Measurements from ENCODE around the gene GDF11. TPM values are rescaled to one million over a fixed set of nuclear protein-coding genes. Genes with fewer than 3 reads are reported as not detected.

GDF11 gene
- total RNA-seq, 1 experiment from 2014 or later: 5.3 TPM

- DNase-seq (ENCODE audit: low read depth, low spot score): no peak
- H4K20me1 ChIP-seq (ENCODE audit: insufficient read depth): no peaks in the 10 kb centered on the region
- H3K79me2 ChIP-seq (ENCODE audit: insufficient read depth, low read length): no peaks in the 10 kb centered on the region
- no peaks in the 10 kb centered on the region for H3K9me3 ChIP-seq (ENCODE audit: control insufficient read depth in 1 of 2, insufficient read depth in 1 of 2, low read depth in 1 of 2, low read length in 2 of 2)
- no peak overlapping the region for H2AFZ ChIP-seq (ENCODE audit: low read depth, low read length, poor library complexity, severe bottlenecking)
- no peak overlapping the region for H3K4me2 ChIP-seq (ENCODE audit: low read length)
- no peaks in the 10 kb centered on the region for H3K9me2 ChIP-seq (ENCODE audit: insufficient read depth)
- ChIA-PET POLR2A (no interaction called here), CTCF (interaction anchor here (1.2 kb wide), 1 partner anchor 37 kb away, joined by 3 read pairs; no protein-coding TSS in a partner anchor), RAD21 (ENCODE audit: low non-redundant PET in 1 of 2, low total read pairs in 2 of 2, uncharacterized antibody in 2 of 2, unreplicated experiment in 2 of 2) (no interaction called here)
- peaks cover 0 to 4% of the 10 kb centered on the region in 2 experiments; a peak in 1 of 4 replicates for H3K4me1 ChIP-seq (ENCODE audit: control insufficient read depth in 1 of 2, insufficient read depth in 2 of 2, low read length in 2 of 2)
- TF ChIP-seq YY1 (IDR thresholded peaks at IDR 0.05; ENCODE audit: extremely low read depth, insufficient replicate concordance, low read depth, low read length): no peak
- TF ChIP-seq ZBTB33 (IDR thresholded peaks at IDR 0.05; ENCODE audit: extremely low read depth, insufficient replicate concordance, low read length): no peak
- no peak for TF ChIP-seq FOSL1 (IDR thresholded peaks at IDR 0.05; ENCODE audit: low read depth)
- no peak for TF ChIP-seq ZFX (IDR thresholded peaks at IDR 0.05)
- TF ChIP-seq ELF1 (IDR thresholded peaks at IDR 0.05; ENCODE audit: borderline replicate concordance, low read depth): no peak
- TF ChIP-seq SRF (IDR thresholded peaks at IDR 0.05; ENCODE audit: low read depth): no peak
- no peak for TF ChIP-seq POLR2AphosphoS5 (IDR thresholded peaks at IDR 0.05; ENCODE audit: low read depth, low read length)
- no peak for TF ChIP-seq MAX (IDR thresholded peaks at IDR 0.05)
- no peak for TF ChIP-seq TCF7L2 (IDR thresholded peaks at IDR 0.05; ENCODE audit: borderline replicate concordance, extremely low read depth, insufficient read depth, insufficient read length)
- TF ChIP-seq CEBPB (IDR thresholded peaks at IDR 0.05; ENCODE audit: low read depth): no peak
- TF ChIP-seq POLR2A (IDR thresholded peaks at IDR 0.05; ENCODE audit: borderline replicate concordance, extremely low read depth, insufficient read depth, insufficient read length): no peak
- no peak for TF ChIP-seq ZNF274 (IDR thresholded peaks at IDR 0.05; ENCODE audit: low read depth, low read length)
- no peak for TF ChIP-seq REST (IDR thresholded peaks at IDR 0.05; ENCODE audit: low read depth)
- no peak for TF ChIP-seq EZH2 (IDR thresholded peaks at IDR 0.05)
- TF ChIP-seq SP1 (IDR thresholded peaks at IDR 0.05; ENCODE audit: low read depth): no peak
- no peak for TF ChIP-seq CBX3 (IDR thresholded peaks at IDR 0.05; ENCODE audit: low read depth)
- TF ChIP-seq EGR1 (IDR thresholded peaks at IDR 0.05; ENCODE audit: low read depth): no peak
- TF ChIP-seq CTCF (IDR thresholded peaks at IDR 0.05 in 2 of 3, conservative IDR thresholded peaks at IDR 0.05 in 1 of 3; ENCODE audit: borderline replicate concordance in 1 of 3, insufficient read depth in 1 of 3, low read depth in 2 of 3, low read length in 2 of 3): no peak
- no peak for TF ChIP-seq ATF3 (IDR thresholded peaks at IDR 0.05)
- no peak for TF ChIP-seq JUND (IDR thresholded peaks at IDR 0.05)
- no peak for ATAC-seq
- no peak overlapping the region for H3K27ac ChIP-seq (ENCODE audit: low read depth, low read length)
- no peaks in the 10 kb centered on the region for H3K36me3 ChIP-seq (ENCODE audit: control insufficient read depth in 1 of 2, insufficient read depth in 2 of 2, low read length in 2 of 2)
- no peak overlapping the region for H3K9ac ChIP-seq (ENCODE audit: low read length)
- intact Hi-C loops (cut with micrococcal nuclease): no loop called here
- no peak overlapping the region for H3K4me3 ChIP-seq (replicated peaks in 1 of 2; ENCODE audit: low read depth in 1 of 2, low read length in 2 of 2)
- no peaks in the 10 kb centered on the region for H3K27me3 ChIP-seq (ENCODE audit: insufficient read depth, low read length)
- BruUV-seq (replicated peaks): no TSS peak
These were observed 43.4 kb upstream of the GDF11 start for GRCh38 chr12:55699471-55700055.
